Lower lobe of right lung (tissue), 2 donors: ENCODE measurements around the gene TBX20. TPM values are rescaled to one million over a fixed set of nuclear protein-coding genes. Genes with fewer than 3 reads are reported as not detected.
"Not testable (repeated sequence)": the region's sequence is repeated elsewhere in the genome, so short reads cannot be mapped to it uniquely, and the experiment has no call there.

Experiments
- ATAC-seq, 2 donors: fragments of 200-7000 bp; cut with Tn5 transposase; one replicate each; pipeline ENCODE4 v1.9.1; 2020 to 2022; ENCODE audit warnings: mild to moderate bottlenecking in 2 of 2, moderate library complexity in 2 of 2
- DNase-seq: peaks from one replicate; pipeline ENCODE4 v3.0.0-alpha.2; 2020
- H3K27ac ChIP-seq: fragments of 200-600 bp; one replicate; pipeline ENCODE4 v1.8.0; 2022
- H3K27me3 ChIP-seq: fragments of 200-600 bp; one replicate; pipeline ENCODE4 v1.8.0; 2022; ENCODE audit warnings: low read depth
- H3K36me3 ChIP-seq: fragments of 200-600 bp; one replicate; pipeline ENCODE4 v1.8.0; 2022; ENCODE audit warnings: mild to moderate bottlenecking
- H3K4me1 ChIP-seq: fragments of 200-600 bp; one replicate; pipeline ENCODE4 v1.8.0; 2022
- H3K4me3 ChIP-seq: fragments of 200-600 bp; one replicate; pipeline ENCODE4 v1.8.0; 2022; ENCODE audit warnings: mild to moderate bottlenecking
- H3K9me3 ChIP-seq: fragments of 200-600 bp; one replicate; pipeline ENCODE4 v1.8.0; 2022
- intact Hi-C: fragments of 100-400 bp; cut with DNase I; formaldehyde crosslinking; loops from one replicate; pipeline ENCODE4 v1.11.0; 2022
- total RNA-seq: library from RNA; stranded (reverse); fragmentation: NEBNext Ultra II Directional; extraction: Animal tissue kit (Norgen Biotek cat#: 25700); gene quantifications from one replicate; pipeline ENCODE4 v1.2.1, GENCODE V29; 2021
- TF ChIP-seq, protein P1 (sequence below): fragments of 200-600 bp; IDR thresholded peaks from one replicate; pipeline ENCODE4 v1.8.0; 2022; ENCODE audit warnings: antibody characterized with exemption, mild to moderate bottlenecking
- donor health status: DM: no; HTN: yes; CAD: no; lungs with severe emphysema.

TBX20 gene
- total RNA-seq, 1 donor from 2014 or later, result 0.65 TPM

DNA sequence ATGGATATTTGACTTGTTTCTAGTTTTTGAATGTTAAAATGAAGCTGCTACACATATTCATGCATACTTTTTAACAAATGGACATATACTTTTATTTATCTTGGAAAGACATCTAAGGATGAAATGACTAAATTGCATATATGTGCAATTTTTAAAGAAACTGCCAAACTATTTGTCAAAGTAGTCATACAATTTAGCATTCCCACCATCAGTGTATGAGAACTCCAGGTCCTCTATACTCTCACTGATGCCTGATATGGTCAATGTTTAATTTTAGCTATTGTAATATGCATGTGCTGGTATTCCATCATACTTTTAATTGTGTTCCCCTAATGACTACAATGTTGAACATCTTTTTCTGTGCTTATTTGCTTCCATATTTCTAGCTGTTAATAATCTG lies 47.0 kb downstream of the TBX20 start:
- H3K4me3 ChIP-seq, H3K36me3 ChIP-seq, H3K4me1 ChIP-seq, intact Hi-C loops, ATAC-seq, DNase-seq, H3K27me3 ChIP-seq, H3K27ac ChIP-seq, H3K9me3 ChIP-seq: not testable (repeated sequence)

DNA sequence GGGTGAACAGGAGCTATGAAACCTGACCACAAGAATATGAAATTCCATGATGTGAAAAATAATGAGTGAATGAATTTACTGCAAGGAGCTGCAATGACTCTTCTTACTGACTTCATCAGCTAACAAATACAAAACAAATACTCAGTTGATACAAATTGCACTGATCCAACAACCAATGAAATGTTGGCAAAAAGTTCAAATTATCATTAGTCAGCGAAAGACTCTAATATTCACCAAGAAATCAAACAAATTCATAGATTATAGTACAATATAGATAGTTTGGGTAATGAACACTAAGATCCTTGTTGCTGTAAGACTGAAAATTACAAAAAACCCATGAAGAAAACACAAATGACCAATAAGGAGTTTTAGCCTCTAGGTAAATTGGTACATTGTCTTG lies 49.0 kb downstream of the TBX20 start:
- H3K27me3 ChIP-seq, intact Hi-C loops, ATAC-seq, H3K9me3 ChIP-seq, H3K4me1 ChIP-seq, H3K36me3 ChIP-seq, DNase-seq, H3K4me3 ChIP-seq, H3K27ac ChIP-seq: not testable (repeated sequence)

- ATAC-seq, H3K9me3 ChIP-seq, H3K36me3 ChIP-seq, DNase-seq, H3K27ac ChIP-seq, H3K4me1 ChIP-seq, intact Hi-C loops, H3K4me3 ChIP-seq, H3K27me3 ChIP-seq: not testable (repeated sequence)
These were observed 49.9 kb downstream of the TBX20 start for GRCh38 chr7:35204031-35204430.

DNA sequence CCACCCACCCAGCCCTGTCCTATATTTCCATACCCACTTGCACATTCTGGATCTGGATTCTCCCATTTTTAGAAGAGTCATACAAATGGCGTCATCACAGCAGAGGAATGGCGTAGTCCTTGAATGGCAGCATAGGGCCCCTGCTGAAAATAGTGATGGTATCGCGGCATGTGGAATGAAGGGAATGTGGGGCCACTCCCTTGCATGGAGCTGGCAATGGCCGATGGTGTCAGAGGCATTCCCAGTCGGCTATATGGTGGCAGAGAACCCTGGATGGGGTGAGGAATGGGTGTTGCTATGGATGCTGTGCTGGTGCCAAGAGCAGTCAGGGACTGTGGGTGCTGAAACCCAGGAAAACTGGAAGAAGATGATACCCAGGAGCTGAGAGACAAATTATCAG lies 51.5 kb downstream of the TBX20 start:
- intact Hi-C loops, result not testable (repeated sequence)

GRCh38 chr7:35200170-35200569 lies 53.7 kb downstream of the TBX20 start:
- DNase-seq, H3K27ac ChIP-seq, H3K36me3 ChIP-seq, H3K4me3 ChIP-seq, intact Hi-C loops, H3K27me3 ChIP-seq, H3K4me1 ChIP-seq, ATAC-seq, H3K9me3 ChIP-seq: not testable (repeated sequence)

More for the DNA sequence above, 51.5 kb downstream of the TBX20 start:
- not testable (repeated sequence) for H3K4me3 ChIP-seq, H3K27ac ChIP-seq, DNase-seq, H3K9me3 ChIP-seq, H3K36me3 ChIP-seq, H3K4me1 ChIP-seq, H3K27me3 ChIP-seq
- peak in 1 of 2 donors; percentile 41 for ATAC-seq

DNA sequence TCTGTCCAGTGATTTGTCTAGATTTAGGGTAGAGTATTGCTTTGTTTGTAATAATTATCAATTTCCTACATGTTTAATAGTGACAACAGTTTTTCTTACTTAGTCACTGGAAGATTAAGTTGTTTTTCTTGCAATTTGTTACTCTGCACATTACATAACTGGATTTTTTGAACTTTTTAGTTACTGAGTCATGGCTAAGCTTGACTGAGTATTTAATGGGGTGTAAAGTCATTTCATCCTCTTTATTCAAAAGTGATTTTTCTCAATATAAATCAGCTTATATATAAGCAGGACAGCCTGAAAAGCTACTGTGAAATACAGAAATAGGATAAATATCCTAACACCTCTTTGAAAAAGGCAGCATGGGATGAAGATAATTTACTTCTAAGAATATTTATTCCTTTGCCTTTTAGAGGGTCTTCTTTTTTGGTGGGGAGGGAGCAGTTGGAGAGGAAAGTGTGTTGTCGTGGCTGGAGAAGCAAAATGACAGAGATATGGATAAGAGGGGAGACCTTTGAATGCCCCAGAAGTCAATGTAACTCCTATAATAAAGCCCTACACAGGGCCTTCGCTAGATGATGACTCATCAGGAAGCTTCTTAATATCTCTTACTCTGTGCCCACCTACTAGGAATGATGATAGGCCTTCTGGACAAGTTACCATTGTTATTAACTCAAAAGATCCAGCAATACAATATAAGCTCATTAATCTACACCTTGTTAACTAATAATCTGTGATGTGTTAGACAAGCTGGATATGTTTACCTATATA lies 55.3 kb downstream of the TBX20 start:
- intact Hi-C loops, H3K36me3 ChIP-seq, ATAC-seq: not testable (repeated sequence)

GRCh38 chr7:35191571-35191970 lies 62.3 kb downstream of the TBX20 start:
- H3K4me3 ChIP-seq, H3K27me3 ChIP-seq, H3K27ac ChIP-seq, H3K9me3 ChIP-seq, H3K4me1 ChIP-seq, DNase-seq, ATAC-seq, intact Hi-C loops, H3K36me3 ChIP-seq: not testable (repeated sequence)

More for the DNA sequence above, 55.3 kb downstream of the TBX20 start:
- H3K9me3 ChIP-seq, H3K4me1 ChIP-seq, H3K27ac ChIP-seq, H3K27me3 ChIP-seq, DNase-seq, H3K4me3 ChIP-seq: not testable (repeated sequence)

GRCh38 chr7:35190146-35190773 lies 63.6 kb downstream of the TBX20 start:
- H3K9me3 ChIP-seq, intact Hi-C loops, H3K4me3 ChIP-seq, H3K4me1 ChIP-seq, DNase-seq, ATAC-seq, H3K27ac ChIP-seq, H3K36me3 ChIP-seq: not testable (repeated sequence)
- TF ChIP-seq, protein P1, sequence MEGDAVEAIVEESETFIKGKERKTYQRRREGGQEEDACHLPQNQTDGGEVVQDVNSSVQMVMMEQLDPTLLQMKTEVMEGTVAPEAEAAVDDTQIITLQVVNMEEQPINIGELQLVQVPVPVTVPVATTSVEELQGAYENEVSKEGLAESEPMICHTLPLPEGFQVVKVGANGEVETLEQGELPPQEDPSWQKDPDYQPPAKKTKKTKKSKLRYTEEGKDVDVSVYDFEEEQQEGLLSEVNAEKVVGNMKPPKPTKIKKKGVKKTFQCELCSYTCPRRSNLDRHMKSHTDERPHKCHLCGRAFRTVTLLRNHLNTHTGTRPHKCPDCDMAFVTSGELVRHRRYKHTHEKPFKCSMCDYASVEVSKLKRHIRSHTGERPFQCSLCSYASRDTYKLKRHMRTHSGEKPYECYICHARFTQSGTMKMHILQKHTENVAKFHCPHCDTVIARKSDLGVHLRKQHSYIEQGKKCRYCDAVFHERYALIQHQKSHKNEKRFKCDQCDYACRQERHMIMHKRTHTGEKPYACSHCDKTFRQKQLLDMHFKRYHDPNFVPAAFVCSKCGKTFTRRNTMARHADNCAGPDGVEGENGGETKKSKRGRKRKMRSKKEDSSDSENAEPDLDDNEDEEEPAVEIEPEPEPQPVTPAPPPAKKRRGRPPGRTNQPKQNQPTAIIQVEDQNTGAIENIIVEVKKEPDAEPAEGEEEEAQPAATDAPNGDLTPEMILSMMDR, result peak; percentile 13
- H3K27me3 ChIP-seq, result peaks cover 17% of the 10 kb centered on the region

DNA sequence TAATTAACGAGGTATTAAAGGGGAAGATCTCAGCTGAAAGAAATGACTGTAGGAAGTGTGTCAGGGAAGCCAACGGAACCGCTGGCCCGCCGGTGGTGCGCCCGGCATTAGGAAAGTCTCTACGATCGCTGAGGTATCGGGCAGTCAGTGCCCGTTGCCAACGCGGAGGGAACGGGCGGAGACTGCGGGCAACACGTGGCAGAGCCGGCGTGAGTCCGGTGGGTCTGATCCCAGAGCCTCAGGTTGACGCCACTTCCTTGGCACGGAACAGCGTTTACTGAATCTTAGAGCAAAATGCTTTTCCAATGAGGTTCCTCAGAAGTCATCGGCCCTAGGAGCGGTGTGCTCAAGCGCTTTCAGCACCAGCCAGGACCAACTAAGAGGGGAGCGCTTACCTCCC lies 67.1 kb downstream of the TBX20 start:
- ATAC-seq (peak; percentile 51 to 55), DNase-seq (peak; percentile 47)
- H3K27ac ChIP-seq, intact Hi-C loops, H3K36me3 ChIP-seq, H3K4me1 ChIP-seq, H3K9me3 ChIP-seq: not testable (repeated sequence)
- Histone ChIP-seq H3K4me3 (peak overlapping the region; percentile 36), H3K27me3 (peaks cover 25% of the 10 kb centered on the region)
